ENCODE measurements around the gene HNRNPU.

GRCh38 chr1:244846653-244847052 lies 17.7 kb downstream of the HNRNPU start:
- TF ChIP-seq POLR2A (IDR thresholded peaks at IDR 0.05; ENCODE audit: low read length) (no peak), FOSL2 (IDR thresholded peaks at IDR 0.05) (no peak), FOSL2 (CRISPR knock-in tag; IDR thresholded peaks at IDR 0.05) (no peak), KDM1A (IDR thresholded peaks at IDR 0.05; ENCODE audit: low read depth) (no peak), CTCF (IDR thresholded peaks at IDR 0.05) (no peak), ELK1 (IDR thresholded peaks at IDR 0.05; ENCODE audit: low read depth, low read length) (no peak), JUNB (IDR thresholded peaks at IDR 0.05) (no peak), RNF2 (IDR thresholded peaks at IDR 0.05; ENCODE audit: borderline replicate concordance, low read depth) (no peak), NR3C1 (IDR thresholded peaks at IDR 0.05) (no peak), USF2 (IDR thresholded peaks at IDR 0.05) (no peak), EP300 (IDR thresholded peaks at IDR 0.05) (no peak), RFX5 (IDR thresholded peaks at IDR 0.05) (no peak), KDM5A (IDR thresholded peaks at IDR 0.05) (no peak), RCOR1 (IDR thresholded peaks at IDR 0.05; ENCODE audit: low read depth, low read length) (no peak)

Data from A549 (cell line).